HEK293 (cell line): ENCODE results near the gene SPRN.

ENCODE experiments used
- TF ChIP-seq, protein P1 (sequence below): fragments of 450-650 bp; formaldehyde crosslinking; IDR thresholded peaks from 2 replicates; pipeline ENCODE4 v1.5.1; 2016; ENCODE audit warnings: missing biosample characterization, missing genetic modification characterization
- TF ChIP-seq, protein P2 (sequence below): fragments of 450-650 bp; formaldehyde crosslinking; IDR thresholded peaks from 2 replicates; pipeline ENCODE4 v1.5.1; 2016; ENCODE audit warnings: missing biosample characterization, missing genetic modification characterization
- TF ChIP-seq, protein P3 (sequence below): fragments of 450-650 bp; formaldehyde crosslinking; IDR thresholded peaks from 2 replicates; pipeline ENCODE4 v1.5.1; 2016; ENCODE audit warnings: missing biosample characterization, missing genetic modification characterization

DNA sequence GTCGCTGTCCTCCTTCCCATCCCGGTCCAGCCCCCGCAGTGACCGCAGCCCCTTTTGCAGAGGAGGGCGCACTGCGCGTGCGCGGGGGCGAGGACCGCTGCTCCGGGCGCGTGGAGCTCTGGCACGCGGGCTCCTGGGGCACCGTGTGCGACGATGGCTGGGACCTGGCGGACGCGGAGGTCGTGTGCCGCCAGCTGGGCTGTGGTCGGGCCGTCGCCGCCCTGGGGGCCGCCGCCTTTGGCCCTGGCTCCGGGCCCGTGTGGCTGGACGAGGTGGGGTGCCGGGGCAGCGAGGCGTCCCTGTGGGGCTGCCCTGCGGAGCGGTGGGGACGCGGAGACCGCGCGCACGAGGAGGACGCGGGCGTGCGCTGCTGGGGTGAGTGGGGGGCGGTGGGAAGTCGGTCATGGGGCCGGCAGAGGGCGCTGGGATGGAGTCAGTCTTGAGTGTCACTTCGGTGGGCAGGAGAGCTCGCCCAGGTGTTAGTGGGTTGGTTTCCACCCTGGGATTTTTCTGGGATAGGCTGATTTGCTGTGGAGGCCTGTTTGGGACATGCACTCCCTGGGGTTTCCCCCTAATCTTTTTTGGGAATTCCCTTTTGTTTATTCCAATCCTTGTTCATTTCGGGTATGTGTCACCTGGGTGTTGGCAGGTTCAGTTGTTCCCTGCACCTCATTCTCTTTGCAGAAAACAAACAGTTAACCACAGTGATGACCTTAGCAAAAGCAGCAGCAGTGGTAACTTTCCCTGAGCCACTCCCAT lies 40.9 kb upstream of the SPRN start:
- TF ChIP-seq, protein P1, sequence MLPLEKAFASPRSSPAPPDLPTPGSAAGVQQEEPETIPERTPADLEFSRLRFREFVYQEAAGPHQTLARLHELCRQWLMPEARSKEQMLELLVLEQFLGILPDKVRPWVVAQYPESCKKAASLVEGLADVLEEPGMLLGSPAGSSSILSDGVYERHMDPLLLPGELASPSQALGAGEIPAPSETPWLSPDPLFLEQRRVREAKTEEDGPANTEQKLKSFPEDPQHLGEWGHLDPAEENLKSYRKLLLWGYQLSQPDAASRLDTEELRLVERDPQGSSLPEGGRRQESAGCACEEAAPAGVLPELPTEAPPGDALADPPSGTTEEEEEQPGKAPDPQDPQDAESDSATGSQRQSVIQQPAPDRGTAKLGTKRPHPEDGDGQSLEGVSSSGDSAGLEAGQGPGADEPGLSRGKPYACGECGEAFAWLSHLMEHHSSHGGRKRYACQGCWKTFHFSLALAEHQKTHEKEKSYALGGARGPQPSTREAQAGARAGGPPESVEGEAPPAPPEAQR (tag by site-specific recombination): no peak
- TF ChIP-seq, protein P2, sequence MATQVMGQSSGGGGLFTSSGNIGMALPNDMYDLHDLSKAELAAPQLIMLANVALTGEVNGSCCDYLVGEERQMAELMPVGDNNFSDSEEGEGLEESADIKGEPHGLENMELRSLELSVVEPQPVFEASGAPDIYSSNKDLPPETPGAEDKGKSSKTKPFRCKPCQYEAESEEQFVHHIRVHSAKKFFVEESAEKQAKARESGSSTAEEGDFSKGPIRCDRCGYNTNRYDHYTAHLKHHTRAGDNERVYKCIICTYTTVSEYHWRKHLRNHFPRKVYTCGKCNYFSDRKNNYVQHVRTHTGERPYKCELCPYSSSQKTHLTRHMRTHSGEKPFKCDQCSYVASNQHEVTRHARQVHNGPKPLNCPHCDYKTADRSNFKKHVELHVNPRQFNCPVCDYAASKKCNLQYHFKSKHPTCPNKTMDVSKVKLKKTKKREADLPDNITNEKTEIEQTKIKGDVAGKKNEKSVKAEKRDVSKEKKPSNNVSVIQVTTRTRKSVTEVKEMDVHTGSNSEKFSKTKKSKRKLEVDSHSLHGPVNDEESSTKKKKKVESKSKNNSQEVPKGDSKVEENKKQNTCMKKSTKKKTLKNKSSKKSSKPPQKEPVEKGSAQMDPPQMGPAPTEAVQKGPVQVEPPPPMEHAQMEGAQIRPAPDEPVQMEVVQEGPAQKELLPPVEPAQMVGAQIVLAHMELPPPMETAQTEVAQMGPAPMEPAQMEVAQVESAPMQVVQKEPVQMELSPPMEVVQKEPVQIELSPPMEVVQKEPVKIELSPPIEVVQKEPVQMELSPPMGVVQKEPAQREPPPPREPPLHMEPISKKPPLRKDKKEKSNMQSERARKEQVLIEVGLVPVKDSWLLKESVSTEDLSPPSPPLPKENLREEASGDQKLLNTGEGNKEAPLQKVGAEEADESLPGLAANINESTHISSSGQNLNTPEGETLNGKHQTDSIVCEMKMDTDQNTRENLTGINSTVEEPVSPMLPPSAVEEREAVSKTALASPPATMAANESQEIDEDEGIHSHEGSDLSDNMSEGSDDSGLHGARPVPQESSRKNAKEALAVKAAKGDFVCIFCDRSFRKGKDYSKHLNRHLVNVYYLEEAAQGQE (tag by site-specific recombination): no peak
- TF ChIP-seq, protein P3, sequence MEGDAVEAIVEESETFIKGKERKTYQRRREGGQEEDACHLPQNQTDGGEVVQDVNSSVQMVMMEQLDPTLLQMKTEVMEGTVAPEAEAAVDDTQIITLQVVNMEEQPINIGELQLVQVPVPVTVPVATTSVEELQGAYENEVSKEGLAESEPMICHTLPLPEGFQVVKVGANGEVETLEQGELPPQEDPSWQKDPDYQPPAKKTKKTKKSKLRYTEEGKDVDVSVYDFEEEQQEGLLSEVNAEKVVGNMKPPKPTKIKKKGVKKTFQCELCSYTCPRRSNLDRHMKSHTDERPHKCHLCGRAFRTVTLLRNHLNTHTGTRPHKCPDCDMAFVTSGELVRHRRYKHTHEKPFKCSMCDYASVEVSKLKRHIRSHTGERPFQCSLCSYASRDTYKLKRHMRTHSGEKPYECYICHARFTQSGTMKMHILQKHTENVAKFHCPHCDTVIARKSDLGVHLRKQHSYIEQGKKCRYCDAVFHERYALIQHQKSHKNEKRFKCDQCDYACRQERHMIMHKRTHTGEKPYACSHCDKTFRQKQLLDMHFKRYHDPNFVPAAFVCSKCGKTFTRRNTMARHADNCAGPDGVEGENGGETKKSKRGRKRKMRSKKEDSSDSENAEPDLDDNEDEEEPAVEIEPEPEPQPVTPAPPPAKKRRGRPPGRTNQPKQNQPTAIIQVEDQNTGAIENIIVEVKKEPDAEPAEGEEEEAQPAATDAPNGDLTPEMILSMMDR (tag by site-specific recombination): no peak
